HT-29 (cell line): ENCODE measurements around the gene IFT122. TPM values are rescaled to one million over a fixed set of nuclear protein-coding genes. Genes with fewer than 3 reads are reported as not detected.
A peak's percentile ranks its signal among the peaks of the same experiment; 100 is the strongest.
"Not testable (repeated sequence)": the region's sequence is repeated elsewhere in the genome, so short reads cannot be mapped to it uniquely, and the experiment has no call there.

Experiments used
- DNase-seq: peaks from one replicate; pipeline ENCODE4 v3.0.0-alpha.2; 2015; ENCODE audit warnings: low spot score
- total RNA-seq: library from RNA; depleted of rRNA; stranded (reverse); fragments of >200 nt; shearing (Covaris generic); gene quantifications from 2 replicates; pipeline ENCODE4 v1.2.3, GENCODE V29; 2014; rRNA removed

Gene IFT122, protein sequence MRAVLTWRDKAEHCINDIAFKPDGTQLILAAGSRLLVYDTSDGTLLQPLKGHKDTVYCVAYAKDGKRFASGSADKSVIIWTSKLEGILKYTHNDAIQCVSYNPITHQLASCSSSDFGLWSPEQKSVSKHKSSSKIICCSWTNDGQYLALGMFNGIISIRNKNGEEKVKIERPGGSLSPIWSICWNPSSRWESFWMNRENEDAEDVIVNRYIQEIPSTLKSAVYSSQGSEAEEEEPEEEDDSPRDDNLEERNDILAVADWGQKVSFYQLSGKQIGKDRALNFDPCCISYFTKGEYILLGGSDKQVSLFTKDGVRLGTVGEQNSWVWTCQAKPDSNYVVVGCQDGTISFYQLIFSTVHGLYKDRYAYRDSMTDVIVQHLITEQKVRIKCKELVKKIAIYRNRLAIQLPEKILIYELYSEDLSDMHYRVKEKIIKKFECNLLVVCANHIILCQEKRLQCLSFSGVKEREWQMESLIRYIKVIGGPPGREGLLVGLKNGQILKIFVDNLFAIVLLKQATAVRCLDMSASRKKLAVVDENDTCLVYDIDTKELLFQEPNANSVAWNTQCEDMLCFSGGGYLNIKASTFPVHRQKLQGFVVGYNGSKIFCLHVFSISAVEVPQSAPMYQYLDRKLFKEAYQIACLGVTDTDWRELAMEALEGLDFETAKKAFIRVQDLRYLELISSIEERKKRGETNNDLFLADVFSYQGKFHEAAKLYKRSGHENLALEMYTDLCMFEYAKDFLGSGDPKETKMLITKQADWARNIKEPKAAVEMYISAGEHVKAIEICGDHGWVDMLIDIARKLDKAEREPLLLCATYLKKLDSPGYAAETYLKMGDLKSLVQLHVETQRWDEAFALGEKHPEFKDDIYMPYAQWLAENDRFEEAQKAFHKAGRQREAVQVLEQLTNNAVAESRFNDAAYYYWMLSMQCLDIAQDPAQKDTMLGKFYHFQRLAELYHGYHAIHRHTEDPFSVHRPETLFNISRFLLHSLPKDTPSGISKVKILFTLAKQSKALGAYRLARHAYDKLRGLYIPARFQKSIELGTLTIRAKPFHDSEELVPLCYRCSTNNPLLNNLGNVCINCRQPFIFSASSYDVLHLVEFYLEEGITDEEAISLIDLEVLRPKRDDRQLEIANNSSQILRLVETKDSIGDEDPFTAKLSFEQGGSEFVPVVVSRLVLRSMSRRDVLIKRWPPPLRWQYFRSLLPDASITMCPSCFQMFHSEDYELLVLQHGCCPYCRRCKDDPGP
- total RNA-seq: 19.7 and 24.0 TPM in 2 replicates

DNA sequence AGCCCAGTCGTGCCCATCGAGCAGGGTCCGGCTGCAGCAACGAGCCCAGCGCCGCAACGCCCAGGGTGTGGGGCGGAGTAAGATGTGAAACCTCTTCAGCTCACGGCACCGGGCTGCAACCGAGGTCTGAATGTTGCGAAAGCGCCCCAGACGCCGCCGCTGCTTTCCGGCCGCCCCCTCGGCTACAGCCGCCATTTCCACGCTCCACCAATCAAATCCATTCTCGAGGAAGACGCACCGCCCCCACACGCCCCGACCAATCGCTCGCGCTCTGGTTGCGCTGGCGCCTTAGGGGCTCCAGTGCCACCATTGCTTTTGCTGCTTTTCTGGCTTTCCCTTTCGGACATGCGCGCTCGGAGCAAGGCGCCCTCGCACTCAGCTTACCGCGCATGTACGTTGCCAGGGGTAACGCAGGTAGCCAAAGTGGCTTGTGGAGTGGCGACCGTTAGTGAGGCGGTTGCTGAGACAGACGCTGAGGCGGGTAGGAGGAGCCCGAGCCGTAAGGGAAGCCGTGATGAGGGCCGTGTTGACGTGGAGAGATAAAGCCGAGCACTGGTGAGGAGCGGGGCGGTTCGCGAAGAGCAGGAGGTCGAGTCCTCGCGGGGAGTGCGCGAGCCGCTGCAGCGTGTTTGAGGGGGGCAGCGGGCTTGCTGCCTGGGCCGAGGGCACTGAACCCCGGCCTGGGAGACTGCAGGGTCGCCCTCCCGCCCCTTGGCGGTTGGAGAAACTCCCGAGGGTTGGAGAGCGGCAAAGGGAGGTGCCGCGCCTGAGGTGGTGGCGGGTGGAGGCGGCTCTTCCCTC is at the start of gene IFT122, which contains the start of gene MBD4:
TSS of gene IFT122 (plus strand) at position 408 of the 801 bp plus-strand sequence. CDS start at position 515, 107 bp downstream.
TSS of gene MBD4 (minus strand) at position 132 of the 801 bp plus-strand sequence. CDS start at position 17, 115 bp downstream.
- DNase-seq: peak; percentile 100

DNA sequence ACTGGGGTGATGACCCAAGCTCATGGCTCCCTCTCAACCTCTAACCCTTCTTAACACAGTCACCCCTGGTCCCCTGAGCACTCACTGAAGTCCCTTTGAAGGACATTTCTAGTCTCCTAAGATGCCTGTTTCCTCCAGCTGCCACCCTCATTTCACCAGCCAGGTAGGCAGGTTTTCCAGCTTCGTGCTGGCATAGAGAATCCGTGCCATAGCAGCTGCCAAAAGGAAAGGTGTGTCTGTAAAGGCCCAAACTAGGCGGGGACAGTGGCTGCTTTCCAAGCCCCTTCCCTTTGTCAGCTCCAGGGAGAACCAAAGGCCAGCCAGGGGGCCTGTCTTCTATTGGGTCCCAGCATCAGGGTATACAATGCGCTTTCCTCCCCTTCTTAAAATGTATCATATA is 48.4 kb upstream of the IFT122 start:
- DNase-seq: not testable (repeated sequence)

DNA sequence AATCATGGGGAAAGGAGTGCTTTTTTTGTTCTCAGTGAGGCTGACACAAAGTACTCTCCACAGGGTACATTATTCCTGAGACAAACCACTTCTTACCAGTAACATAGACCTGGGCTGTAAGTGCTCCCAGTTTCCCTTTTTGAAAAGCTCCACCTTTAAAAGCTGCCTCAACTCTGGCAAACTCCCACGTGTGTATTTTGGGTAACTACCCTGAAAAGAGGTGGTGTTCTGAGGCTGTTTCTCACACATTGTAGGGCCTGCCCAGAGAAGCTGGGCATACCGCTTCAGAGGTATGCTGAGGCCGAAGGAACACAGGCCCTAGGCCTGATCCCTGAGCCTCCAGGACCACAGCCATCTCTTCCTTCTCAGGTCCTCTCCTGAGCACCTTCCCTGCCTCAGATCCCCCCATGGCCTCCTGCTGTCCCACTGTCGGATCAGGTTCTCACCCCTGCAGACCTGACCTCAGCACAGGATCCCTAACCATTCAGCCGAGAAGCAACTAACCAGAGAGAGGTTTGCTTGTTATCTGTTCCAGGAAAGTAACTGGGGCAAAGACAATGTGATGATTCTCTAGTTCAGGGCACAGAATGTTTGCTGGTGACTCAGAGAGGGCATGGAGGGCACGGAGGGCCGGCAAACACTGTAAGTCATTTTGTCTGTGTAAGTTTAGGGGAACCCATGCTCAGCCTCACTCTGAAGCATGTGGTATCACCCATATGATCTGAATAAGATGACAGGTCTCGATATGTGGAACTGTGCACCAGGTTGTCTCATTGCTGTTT is 47.7 kb upstream of the IFT122 start:
- not testable (repeated sequence) for DNase-seq

DNA sequence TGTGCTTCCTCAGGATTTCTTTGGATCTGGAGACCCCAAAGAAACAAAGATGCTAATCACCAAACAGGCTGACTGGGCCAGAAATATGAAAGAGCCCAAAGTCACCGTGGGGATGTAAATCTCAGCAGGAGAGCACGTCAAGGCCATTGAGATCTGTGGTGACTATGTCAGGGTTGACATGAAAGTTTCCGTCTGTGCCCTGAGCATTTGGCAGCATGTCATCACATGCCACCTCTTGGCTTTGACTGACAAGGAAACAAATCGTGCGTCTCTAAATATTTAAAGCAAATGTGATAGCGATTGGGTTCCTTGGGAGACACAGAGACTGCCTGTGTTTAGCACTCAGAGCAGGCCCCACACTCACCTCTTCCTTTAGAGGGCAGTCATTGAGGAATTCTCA is 46.8 kb upstream of the IFT122 start:
- no peak for DNase-seq

DNA sequence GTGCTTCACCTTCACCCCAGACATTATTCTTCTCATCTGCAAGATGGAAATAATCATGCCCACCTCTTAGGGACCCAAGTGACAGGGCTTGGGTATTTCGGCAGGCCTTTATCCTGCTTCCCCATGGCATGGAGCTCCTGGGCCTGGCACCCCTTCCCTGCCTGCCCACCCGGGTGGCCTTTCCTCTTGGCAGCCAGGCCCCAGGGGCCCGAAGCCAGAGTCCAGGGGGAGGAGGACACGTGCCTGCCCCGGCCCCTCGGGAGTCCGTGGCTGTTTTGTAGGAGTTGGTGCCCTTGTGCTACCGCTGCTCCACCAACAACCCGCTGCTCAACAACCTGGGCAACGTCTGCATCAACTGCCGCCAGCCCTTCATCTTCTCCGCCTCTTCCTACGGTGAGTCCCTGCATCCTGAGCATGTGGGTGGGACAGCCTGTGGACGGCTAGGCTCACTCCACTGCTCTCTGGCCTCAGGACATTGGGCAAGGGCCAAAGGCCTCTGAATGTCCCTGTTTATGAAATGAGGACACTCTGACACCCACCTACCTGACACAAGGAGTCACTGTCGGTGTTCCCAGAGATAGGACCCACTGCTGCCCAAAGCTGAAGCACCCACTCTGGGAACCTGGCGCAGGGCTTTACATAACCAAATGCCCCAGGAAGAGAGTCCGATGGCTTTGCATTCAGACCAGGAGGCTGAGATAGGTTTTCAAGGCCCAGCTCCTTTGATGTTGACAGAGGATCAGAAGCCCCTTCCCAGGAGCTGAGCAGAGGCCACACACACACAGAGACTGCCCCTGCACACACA is 46.1 kb upstream of the IFT122 start:
- DNase-seq: not testable (repeated sequence)

DNA sequence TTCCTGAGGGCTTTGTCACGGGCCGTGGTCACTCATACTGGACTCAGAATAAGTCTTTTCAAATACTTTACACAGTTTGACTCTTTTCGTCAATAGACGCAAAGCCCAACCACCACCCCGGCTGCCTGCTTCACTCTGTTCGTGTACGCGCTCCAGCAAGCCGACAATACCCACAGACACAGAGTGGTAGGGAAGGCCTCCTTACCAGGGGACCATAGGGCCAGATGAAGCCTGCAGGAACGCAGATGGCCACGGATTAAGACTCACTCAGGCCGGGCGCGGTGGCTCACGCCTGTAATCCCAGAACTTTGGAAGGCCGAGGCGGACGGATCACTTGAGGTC is 41.2 kb upstream of the IFT122 start:
- DNase-seq: peak; percentile 39

DNA sequence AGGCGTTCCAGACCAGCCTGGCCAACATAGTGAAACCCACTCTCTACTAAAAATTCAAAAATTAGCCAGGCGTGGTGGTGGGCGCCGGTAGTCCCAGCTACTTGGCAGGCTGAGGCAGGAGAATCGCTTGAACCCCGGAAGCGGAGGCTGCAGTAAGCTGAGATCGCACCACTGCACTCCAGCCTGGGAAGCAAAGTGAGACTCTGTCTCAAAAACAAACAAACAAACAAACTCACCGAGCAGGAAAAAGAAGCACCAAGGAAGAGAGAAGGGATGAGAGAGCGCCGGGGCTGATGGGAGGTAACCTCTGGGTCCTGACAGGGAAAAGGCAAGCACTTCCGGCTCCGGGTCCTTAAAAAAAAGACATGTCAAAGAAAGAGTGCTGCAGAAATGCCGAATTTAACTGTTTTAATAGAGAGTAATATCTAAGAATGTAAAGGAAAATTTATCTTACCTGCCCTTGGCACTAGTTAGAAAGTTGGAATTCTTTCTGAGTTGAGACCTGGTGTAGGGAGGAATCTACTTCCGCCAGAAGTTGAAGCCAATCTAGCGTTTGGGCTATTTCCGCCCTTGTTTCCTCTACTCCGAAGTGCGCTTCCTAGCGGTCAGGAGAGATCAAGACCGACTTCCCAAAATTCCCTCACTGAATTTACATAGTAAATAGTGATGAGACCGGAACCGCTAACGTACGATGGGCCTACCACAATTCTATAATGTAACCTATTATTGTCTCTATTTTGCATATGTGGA is 40.7 kb upstream of the IFT122 start:
- peak; percentile 99 for DNase-seq

DNA sequence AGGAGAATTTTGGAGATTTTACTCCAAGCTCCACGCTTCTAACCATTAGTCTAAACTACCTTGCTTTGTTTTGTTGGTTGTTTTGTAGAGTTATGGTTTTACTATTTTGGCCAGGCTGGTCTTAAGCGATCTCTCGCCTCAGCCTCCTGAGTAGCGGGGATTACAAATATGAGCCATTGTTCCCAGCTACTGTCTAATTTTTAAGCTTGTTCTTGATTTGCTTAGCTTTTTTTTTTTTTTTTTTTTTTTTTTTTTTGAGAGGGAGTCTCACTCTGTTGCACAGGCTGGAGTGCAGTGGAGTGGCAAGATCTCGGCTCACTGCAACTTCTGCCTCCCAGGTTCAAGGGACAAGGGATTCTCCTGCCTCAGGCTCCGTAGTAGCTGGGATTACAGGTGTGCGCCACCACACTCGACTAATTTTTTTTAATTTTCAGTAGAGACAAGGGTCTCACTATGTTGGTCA is 40.1 kb upstream of the IFT122 start:
- DNase-seq: no peak

DNA sequence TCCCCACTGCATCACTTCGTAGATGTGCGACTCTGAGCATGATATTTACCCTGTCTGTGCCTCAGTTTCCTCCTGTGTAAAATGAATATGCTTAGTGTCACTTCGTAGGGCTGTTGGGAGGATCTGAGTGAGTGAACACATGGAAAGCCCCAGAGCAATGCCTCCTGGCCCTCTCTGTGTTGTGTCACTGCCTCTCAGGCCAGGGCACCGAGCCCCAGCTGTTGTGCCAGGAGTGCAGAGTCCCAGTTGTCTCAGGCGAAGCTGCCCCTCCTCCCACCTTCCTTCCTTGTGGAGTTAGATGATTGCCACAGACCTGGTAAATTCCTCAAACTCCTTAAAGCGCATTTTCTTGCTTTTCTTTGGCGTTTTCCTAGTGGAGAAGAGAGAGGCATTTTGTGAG is 37.8 kb upstream of the IFT122 start:
- no peak for DNase-seq

DNA sequence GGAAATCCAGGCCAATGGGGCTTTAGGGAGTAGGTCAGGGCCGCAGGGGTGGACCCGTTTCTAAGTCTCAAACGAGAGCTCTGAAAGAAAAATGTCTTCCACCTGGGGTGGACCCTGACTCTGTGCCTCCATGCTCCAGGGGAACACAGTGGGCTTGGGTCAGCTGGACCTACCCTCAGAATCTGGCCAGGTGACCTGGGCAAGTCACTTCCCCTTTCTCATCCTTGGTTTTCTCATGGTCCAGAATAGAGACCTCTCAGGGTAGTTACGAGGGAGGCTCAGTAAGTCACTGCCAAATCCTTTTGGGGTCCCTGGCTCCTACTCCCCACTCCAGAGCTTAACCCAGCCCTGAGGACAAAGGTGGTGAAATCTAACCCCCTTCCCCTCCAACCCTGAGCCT is 37.4 kb upstream of the IFT122 start:
- no peak for DNase-seq

DNA sequence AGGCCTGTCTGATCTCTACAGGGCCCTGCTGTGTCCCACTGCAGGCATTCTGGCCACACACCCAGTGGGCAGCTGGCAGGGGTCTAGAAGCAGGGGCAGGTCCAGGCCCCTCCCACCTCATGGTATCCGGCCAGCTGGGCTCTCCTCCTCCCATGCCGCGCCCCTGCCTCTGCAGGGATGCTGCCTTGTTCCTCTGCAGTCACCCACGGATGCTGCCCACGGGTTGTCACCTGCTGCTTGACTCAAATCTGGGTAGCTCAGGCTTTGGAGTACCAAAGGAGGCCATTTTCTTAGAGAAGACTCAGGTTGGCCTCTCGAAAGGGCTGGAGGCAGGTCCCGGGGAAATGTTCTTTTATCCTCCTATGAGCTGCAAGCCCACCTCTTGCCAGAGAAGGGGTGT is 36.6 kb upstream of the IFT122 start:
- no peak for DNase-seq

DNA sequence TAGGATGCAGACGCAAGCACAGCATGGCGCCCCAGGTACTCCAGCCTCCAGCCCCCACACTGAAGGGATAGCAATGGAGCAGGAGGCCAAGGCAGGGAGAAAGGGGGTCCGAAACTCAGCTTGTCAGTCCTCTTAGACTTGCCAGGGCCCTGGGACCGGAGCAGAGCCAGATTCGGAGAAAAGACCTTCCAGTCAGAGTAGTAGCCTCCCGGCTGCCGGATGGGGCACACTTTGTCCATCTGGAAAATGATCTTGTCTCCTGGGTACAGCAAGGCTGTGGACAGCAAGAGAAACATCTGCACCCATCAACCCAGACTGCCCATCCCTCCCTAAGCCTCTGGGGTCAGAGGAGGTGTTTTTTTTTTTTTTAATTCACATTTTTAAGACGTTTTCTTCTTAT is 35.9 kb upstream of the IFT122 start:
- no peak for DNase-seq

DNA sequence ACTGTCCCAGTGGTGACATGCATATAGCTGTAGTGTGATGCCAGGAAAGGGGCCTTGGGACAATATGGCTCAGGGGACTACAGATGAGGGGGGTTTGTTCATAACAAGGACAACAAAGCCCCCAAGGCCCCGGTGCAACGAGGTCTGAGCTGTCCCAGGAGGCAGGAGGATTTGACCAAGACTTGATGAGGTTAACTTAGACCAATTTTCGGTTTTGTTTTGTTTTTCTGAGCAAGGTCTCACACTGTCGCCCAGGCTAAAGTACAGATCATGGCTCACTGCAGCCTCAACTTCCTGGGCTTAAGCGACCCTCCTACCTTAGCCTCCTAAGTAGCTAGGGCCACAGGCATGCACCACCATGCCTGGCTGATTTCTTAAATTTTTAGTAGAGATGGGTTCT is 35.4 kb upstream of the IFT122 start:
- no peak for DNase-seq

DNA sequence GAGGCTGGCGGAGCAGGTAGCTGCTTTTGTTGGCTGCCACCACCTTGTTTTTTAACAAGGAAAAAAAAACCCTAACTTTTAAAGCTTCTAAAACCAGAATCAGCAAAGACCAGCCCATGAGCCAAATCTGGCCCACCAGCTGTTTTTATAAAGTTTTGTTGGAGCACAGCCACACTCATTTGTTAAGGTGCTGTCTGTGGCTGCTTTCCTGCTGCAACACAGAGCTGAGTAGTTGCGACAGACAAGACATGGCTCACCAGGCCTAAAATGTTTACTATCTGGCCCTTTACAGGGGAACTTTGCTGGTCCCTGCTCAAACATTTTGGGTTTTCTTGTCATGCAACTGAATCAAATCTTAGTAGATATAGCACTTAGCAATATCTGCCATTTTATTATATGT is 30.5 kb upstream of the IFT122 start:
- no peak for DNase-seq

DNA sequence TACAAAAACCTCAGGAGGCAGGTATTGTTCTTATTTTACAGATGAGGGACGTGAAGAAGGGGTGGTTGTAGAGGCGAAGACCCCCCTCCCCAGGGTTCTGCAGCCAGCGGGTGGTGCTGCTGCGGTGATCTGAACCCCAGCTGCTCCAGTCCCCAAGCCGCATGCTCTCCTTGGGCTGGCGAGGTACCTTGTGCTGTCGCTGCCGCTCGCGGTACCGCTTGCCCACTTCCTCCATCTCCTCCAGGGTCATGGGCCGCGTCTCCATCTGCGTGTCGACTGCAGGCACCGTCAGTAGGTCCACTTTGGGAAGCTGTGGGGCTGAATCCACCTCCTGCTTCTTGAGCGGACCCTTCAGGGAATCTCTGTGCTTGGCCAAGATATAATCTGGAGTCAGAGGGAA is 29.1 kb upstream of the IFT122 start:
- DNase-seq: no peak

DNA sequence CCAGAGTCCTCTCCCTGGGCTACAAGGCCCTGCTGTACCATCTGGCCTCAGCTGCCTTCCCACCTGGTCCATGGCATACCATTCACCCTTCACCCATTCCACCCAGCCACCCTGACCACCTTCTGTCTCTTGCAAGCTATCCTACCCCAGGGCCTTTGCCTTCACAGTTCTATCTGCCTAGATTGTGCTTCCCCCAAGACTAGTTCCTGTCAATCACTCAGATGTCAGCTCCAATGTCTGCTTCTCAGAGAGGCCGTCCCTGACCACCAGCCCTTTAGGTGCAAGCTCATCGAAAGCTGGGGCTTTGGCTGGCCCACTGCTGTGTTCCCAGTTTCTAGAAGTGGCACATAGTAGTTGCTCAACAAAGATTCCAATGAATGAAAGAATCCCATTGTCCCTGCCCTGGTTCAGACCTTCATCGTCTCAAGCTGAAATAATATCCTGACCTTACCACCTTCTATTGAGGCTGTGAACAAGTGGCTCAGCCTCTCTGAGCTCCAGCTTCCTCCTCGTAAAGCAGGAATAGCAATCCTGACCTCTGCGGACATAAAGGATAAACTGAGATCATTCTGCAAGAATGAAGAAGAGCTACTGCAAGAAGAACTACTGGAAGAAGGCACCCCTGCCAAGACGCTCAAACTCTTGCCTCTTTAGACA is 27.4 kb upstream of the IFT122 start:
- no peak for DNase-seq

DNA sequence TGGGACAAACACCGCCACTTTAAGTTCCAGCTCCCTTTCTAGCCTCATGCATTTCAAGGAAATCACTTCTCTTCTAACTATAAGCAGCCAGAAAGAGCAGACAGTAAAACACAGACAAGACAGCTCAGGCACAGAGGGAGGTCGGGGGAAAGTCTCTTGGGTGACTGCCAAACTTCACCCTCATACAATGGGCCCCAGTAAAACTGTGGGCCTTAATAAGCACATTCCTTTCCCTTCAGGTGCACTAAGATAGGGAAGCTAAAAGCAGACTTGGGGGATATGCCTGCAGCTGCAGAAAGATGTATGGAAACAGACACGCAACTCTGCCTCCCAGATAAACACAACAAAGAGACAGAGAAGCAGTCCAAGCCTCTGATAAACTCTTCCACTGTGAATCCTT is 26.8 kb upstream of the IFT122 start:
- DNase-seq: not testable (repeated sequence)
